Nephron progenitor cell (in vitro differentiated cells): ENCODE data around the gene SLC2A13.
"Not testable (repeated sequence)": the region's sequence is repeated elsewhere in the genome, so short reads cannot be mapped to it uniquely, and the experiment has no call there.

ENCODE experiments used
- DNase-seq: peaks from one replicate; pipeline ENCODE4 v3.0.0; 2021
- H3K27ac Mint-ChIP-seq: 2 replicates; pipeline ENCODE4 v1.8.0; 2021; ENCODE audit warnings: mild to moderate bottlenecking, moderate library complexity, mixed read lengths
- H3K27me3 Mint-ChIP-seq: 2 replicates; pipeline ENCODE4 v1.8.0; 2021; ENCODE audit warnings: mild to moderate bottlenecking, low read depth, mixed read lengths; ENCODE audit not compliant: poor library complexity
- H3K36me3 Mint-ChIP-seq: 2 replicates; pipeline ENCODE4 v1.8.0; 2021; ENCODE audit warnings: low read depth, mixed read lengths
- H3K4me1 Mint-ChIP-seq: 2 replicates; pipeline ENCODE4 v1.8.0; 2021; ENCODE audit warnings: mixed read lengths
- H3K4me3 Mint-ChIP-seq: 2 replicates; pipeline ENCODE4 v1.8.0; 2021; ENCODE audit warnings: mild to moderate bottlenecking, moderate library complexity, mixed read lengths
- H3K9me3 Mint-ChIP-seq: 2 replicates; pipeline ENCODE4 v1.8.0; 2021; ENCODE audit warnings: mild to moderate bottlenecking, moderate library complexity, mixed read lengths
- CTCF ChIP-seq: fragments of 200-600 bp; sonication (generic); IDR thresholded peaks from 2 replicates; pipeline ENCODE4 v1.5.0; 2021; ENCODE audit warnings: antibody characterized with exemption

SLC2A13 gene

GRCh38 chr12:40049268-40049667 is 56.6 kb downstream of the SLC2A13 start:
- DNase-seq = no peak
- H3K9me3 Mint-ChIP-seq = no peaks in the 10 kb centered on the region
- no peaks in the 10 kb centered on the region for H3K4me1 Mint-ChIP-seq
- H3K27me3 Mint-ChIP-seq = no peaks in the 10 kb centered on the region
- TF ChIP-seq CTCF = no peak
- H3K36me3 Mint-ChIP-seq = no peaks in the 10 kb centered on the region
- no peak overlapping the region for H3K4me3 Mint-ChIP-seq
- H3K27ac Mint-ChIP-seq = no peak overlapping the region

GRCh38 chr12:40047002-40047401 is 58.9 kb downstream of the SLC2A13 start:
- not testable (repeated sequence) for H3K36me3 Mint-ChIP-seq, DNase-seq, H3K4me3 Mint-ChIP-seq, H3K4me1 Mint-ChIP-seq, H3K27ac Mint-ChIP-seq, H3K9me3 Mint-ChIP-seq, H3K27me3 Mint-ChIP-seq

DNA sequence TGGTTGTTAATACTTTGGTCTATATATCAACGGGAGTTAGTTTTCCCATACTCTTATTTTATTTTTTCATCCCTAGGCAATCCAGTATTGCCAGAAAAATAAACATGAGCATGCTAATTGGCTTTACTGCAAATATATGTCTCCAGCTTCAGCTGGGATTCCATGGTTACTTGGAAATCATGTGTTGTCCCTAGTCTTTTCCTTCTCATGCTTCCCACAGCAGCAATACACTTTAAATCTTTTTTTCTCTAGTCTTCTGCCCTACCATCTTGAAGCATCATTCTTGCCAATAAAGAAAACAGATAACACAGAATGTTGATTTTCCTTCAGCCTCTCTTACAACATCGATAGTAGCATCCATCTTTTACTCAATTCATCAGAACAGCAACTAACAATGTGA is 60.2 kb downstream of the SLC2A13 start:
- H3K4me3 Mint-ChIP-seq = no peak overlapping the region
- no peaks in the 10 kb centered on the region for H3K9me3 Mint-ChIP-seq
- H3K27me3 Mint-ChIP-seq = no peaks in the 10 kb centered on the region
- no peaks in the 10 kb centered on the region for H3K4me1 Mint-ChIP-seq
- no peak for TF ChIP-seq CTCF
- no peak overlapping the region for H3K27ac Mint-ChIP-seq
- DNase-seq = no peak
- H3K36me3 Mint-ChIP-seq = no peaks in the 10 kb centered on the region

GRCh38 chr12:40044396-40044795 is 61.5 kb downstream of the SLC2A13 start:
- Mint-ChIP-seq H3K4me3 (no peak overlapping the region), H3K9me3 (no peaks in the 10 kb centered on the region), H3K36me3 (no peaks in the 10 kb centered on the region), H3K27ac (no peak overlapping the region), H3K27me3 (no peaks in the 10 kb centered on the region), H3K4me1 (no peaks in the 10 kb centered on the region)
- no peak for DNase-seq
- TF ChIP-seq CTCF = no peak

DNA sequence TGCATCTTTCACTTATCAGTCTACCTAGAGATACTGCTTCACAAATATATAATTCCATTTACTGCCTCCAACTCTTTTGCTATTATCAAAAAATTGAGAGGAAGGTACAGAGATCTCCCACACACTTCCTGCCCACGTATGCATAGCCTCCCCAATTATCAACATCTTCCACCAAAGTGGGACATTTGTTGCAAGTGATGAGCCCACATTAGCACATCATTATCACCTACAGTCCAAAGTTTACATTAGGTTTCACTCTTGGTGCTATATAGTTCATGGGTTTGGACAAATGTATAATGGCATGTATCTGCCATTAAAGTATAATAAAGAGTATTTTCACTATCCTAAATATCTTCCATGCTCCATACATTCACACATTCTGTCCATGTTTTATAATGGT is 66.3 kb downstream of the SLC2A13 start:
- no peak overlapping the region for H3K27ac Mint-ChIP-seq

GRCh38 chr12:40038619-40039018 is 67.3 kb downstream of the SLC2A13 start:
- Mint-ChIP-seq H3K9me3 (no peaks in the 10 kb centered on the region), H3K27me3 (no peaks in the 10 kb centered on the region), H3K27ac (no peak overlapping the region)

More for the DNA sequence above, 66.3 kb downstream of the SLC2A13 start:
- no peaks in the 10 kb centered on the region for H3K36me3 Mint-ChIP-seq
- no peak for DNase-seq
- H3K9me3 Mint-ChIP-seq = no peaks in the 10 kb centered on the region
- no peaks in the 10 kb centered on the region for H3K27me3 Mint-ChIP-seq
- no peak for TF ChIP-seq CTCF
- H3K4me1 Mint-ChIP-seq = peaks cover 5% of the 10 kb centered on the region
- H3K4me3 Mint-ChIP-seq = no peak overlapping the region

More at GRCh38 chr12:40038619-40039018, 67.3 kb downstream of the SLC2A13 start:
- TF ChIP-seq CTCF = no peak
- H3K4me1 Mint-ChIP-seq = peaks cover 12% of the 10 kb centered on the region
- no peak overlapping the region for H3K4me3 Mint-ChIP-seq
- no peaks in the 10 kb centered on the region for H3K36me3 Mint-ChIP-seq
- DNase-seq = no peak
